A673 (cell line): Measurements from ENCODE around the gene GET4. TPM values are rescaled to one million over a fixed set of nuclear protein-coding genes. Genes with fewer than 3 reads are reported as not detected.

Experiments used
- BruUV-seq: library from RNA; stranded (reverse); fragments of 400-500 nt; replicated peaks from 2 replicates; lab custom pipeline; 2021; lab: Mats Ljungman, UMichigan
- CTCF ChIA-PET: fragments of 300-600 bp; sonication (Branson Sonifier 250); formaldehyde crosslinking; loops from one replicate; lab custom pipeline; 2022; ENCODE audit warnings: antibody characterized with exemption; lab: Charles Lee
- POLR2A ChIA-PET: fragments of 300-600 bp; sonication (Branson Sonifier 250); formaldehyde crosslinking; loops from one replicate; lab custom pipeline; 2022; ENCODE audit warnings: antibody characterized with exemption; ENCODE audit not compliant: low non-redundant PET; lab: Charles Lee
- DNase-seq: peaks from one replicate; pipeline ENCODE4 v3.0.0-alpha.2; 2015; ENCODE audit warnings: low spot score
- H3K27ac ChIP-seq: fragments of 200-600 bp; sonication (generic); 2 replicates; pipeline ENCODE4 v1.5.1; 2016; ENCODE audit warnings: mixed run types, low read depth, mild to moderate bottlenecking, mixed read lengths, antibody characterized with exemption, low read length; ENCODE audit not compliant: poor library complexity, severe bottlenecking
- H3K27me3 ChIP-seq: fragments of 200-600 bp; sonication (generic); replicated peaks from 2 replicates; pipeline ENCODE4 v1.6.1; 2017; ENCODE audit warnings: mixed run types, low read depth, mild to moderate bottlenecking, mixed read lengths, antibody characterized with exemption, low read length; ENCODE audit not compliant: insufficient read depth, poor library complexity
- H3K36me3 ChIP-seq: fragments of 200-600 bp; sonication (generic); 2 replicates; pipeline ENCODE4 v1.6.1; 2016; ENCODE audit warnings: mixed run types, mild to moderate bottlenecking, mixed read lengths, antibody characterized with exemption, low read length; ENCODE audit not compliant: insufficient read depth, poor library complexity, severe bottlenecking
- H3K4me1 ChIP-seq: fragments of 200-600 bp; sonication (generic); 2 replicates; pipeline ENCODE4 v1.6.1; 2017; ENCODE audit warnings: mixed run types, mild to moderate bottlenecking, mixed read lengths, antibody characterized with exemption, low read length; ENCODE audit not compliant: insufficient read depth, poor library complexity, severe bottlenecking
- H3K4me3 ChIP-seq: fragments of 200-600 bp; sonication (generic); 2 replicates; pipeline ENCODE4 v1.5.1; 2016; ENCODE audit warnings: low read depth, mixed run types, mild to moderate bottlenecking, mixed read lengths, low read length; ENCODE audit not compliant: poor library complexity, severe bottlenecking
- H3K9me3 ChIP-seq: fragments of 200-600 bp; sonication (generic); 2 replicates; pipeline ENCODE4 v1.6.1; 2016; ENCODE audit warnings: mixed run types, low read depth, mild to moderate bottlenecking, mixed read lengths, antibody characterized with exemption, low read length; ENCODE audit not compliant: poor library complexity, severe bottlenecking
- CTCF ChIP-seq: fragments of 300-800, 200-600 bp; sonication (generic); conservative IDR thresholded peaks from 2 replicates; pipeline ENCODE4 v1.5.1; 2017; ENCODE audit warnings: low read depth, mild to moderate bottlenecking, antibody characterized with exemption, low read length, moderate library complexity, mixed read lengths
- EZH2 ChIP-seq: fragments of 200-600 bp; sonication (generic); IDR thresholded peaks from 2 replicates; pipeline ENCODE4 v1.6.1; 2017; ENCODE audit warnings: borderline replicate concordance, low read depth, mild to moderate bottlenecking, mixed read lengths, antibody characterized with exemption, low read length; ENCODE audit not compliant: poor library complexity, severe bottlenecking
- intact Hi-C: fragments of 100-400 bp; cut with micrococcal nuclease; formaldehyde crosslinking; loops from one replicate; pipeline ENCODE4 v1.10.0; 2022; ENCODE audit not compliant: unreplicated experiment
- total RNA-seq: library from RNA; stranded (reverse); gene quantifications from 2 replicates; pipeline ENCODE4 v1.2.3, GENCODE V29; 2021

The GET4 gene
- total RNA-seq, 1 experiment from 2014 or later, result 49.7 TPM

GRCh38 chr7:919924-920341 lies 43.6 kb downstream of the GET4 start:
- Histone ChIP-seq H3K36me3 (no peaks in the 10 kb centered on the region), H3K27ac (no peak overlapping the region), H3K4me1 (peaks cover 16% of the 10 kb centered on the region), H3K27me3 (no peaks in the 10 kb centered on the region), H3K4me3 (no peak overlapping the region), H3K9me3 (no peaks in the 10 kb centered on the region)
- DNase-seq, result no peak
- intact Hi-C loops, result no loop called here
- BruUV-seq, result no TSS peak
- POLR2A ChIA-PET, result no interaction called here
- TF ChIP-seq CTCF, result no peak
- TF ChIP-seq EZH2, result no peak
- CTCF ChIA-PET, result no interaction called here

GRCh38 chr7:920351-921070 lies 44.2 kb downstream of the GET4 start:
- DNase-seq, result no peak
- Histone ChIP-seq H3K4me3 (no peak overlapping the region), H3K4me1 (peaks cover 16% of the 10 kb centered on the region), H3K9me3 (no peaks in the 10 kb centered on the region), H3K36me3 (no peaks in the 10 kb centered on the region), H3K27me3 (no peaks in the 10 kb centered on the region), H3K27ac (no peak overlapping the region)
- POLR2A ChIA-PET, result no interaction called here
- no TSS peak for BruUV-seq
- TF ChIP-seq EZH2 (no peak), CTCF (no peak)
- CTCF ChIA-PET, result no interaction called here
- intact Hi-C loops, result no loop called here

GRCh38 chr7:921071-921461 lies 44.7 kb downstream of the GET4 start:
- no peak overlapping the region for H3K27ac ChIP-seq
- POLR2A ChIA-PET, result no interaction called here
- no TSS peak for BruUV-seq
- H3K4me1 ChIP-seq, result peaks cover 15% of the 10 kb centered on the region
- no peak overlapping the region for H3K4me3 ChIP-seq
- no peak for DNase-seq
- CTCF ChIA-PET, result no interaction called here
- no peaks in the 10 kb centered on the region for H3K9me3 ChIP-seq
- TF ChIP-seq CTCF (no peak), EZH2 (no peak)
- H3K36me3 ChIP-seq, result no peaks in the 10 kb centered on the region
- H3K27me3 ChIP-seq, result no peaks in the 10 kb centered on the region
- intact Hi-C loops, result no loop called here
